Testis (tissue), 3 donors: Measurements from ENCODE around the gene SLC9A6. TPM values are rescaled to one million over a fixed set of nuclear protein-coding genes. Genes with fewer than 3 reads are reported as not detected.
"Not testable (repeated sequence)": the region's sequence is repeated elsewhere in the genome, so short reads cannot be mapped to it uniquely, and the experiment has no call there.

Experiments used
- DNase-seq: peaks from one replicate; pipeline ENCODE4 v3.0.0-alpha.2; 2019
- H3K27ac ChIP-seq, 2 donors: fragments of 200-600 bp; sonication (generic); one replicate each; pipeline ENCODE4 v1.5.1; 2019
- H3K27me3 ChIP-seq: fragments of 200-600 bp; sonication (generic); one replicate; pipeline ENCODE4 v1.5.1; 2019
- H3K36me3 ChIP-seq: fragments of 200-600 bp; sonication (generic); one replicate; pipeline ENCODE4 v1.5.1; 2017; ENCODE audit warnings: low read depth; ENCODE audit errors: missing control alignments
- H3K4me1 ChIP-seq: fragments of 200-600 bp; sonication (generic); one replicate; pipeline ENCODE4 v1.5.1; 2019
- H3K4me3 ChIP-seq, 2 donors: fragments of 200-600 bp; sonication (generic); one replicate each; pipeline ENCODE4 v1.5.1; 2017 to 2019
- H3K9me3 ChIP-seq: fragments of 200-600 bp; sonication (generic); one replicate; pipeline ENCODE4 v1.5.1; 2017
- POLR2A ChIP-seq: fragments of 450-650 bp; IDR thresholded peaks from one replicate; pipeline ENCODE4 v1.6.1; 2017; ENCODE audit warnings: antibody characterized with exemption, mild to moderate bottlenecking, moderate library complexity
- WGBS, 2 donors: methylation state at CpG; one replicate each; pipeline ENCODE4 v1.1.5; 2018; 5-methylcytosine and 5-hydroxymethylcytosine counted together
- intact Hi-C: fragments of 100-400 bp; cut with DNase I; formaldehyde crosslinking; loops from one replicate; pipeline ENCODE4 v1.15.1; 2023; ENCODE audit warnings: low total_unique reads
- polyA plus RNA-seq: library from polyadenylated mRNA; stranded (reverse); fragments of 350-450 nt; fragmentation: Illumina TruSeq; extraction: RNeasy Lipid Tissue Mini Kit (QIAGEN cat#74804); gene quantifications from one replicate; pipeline ENCODE4 v1.2.3, GENCODE V29; 2014; ENCODE audit warnings: low read depth, low replicate concordance; ENCODE audit not compliant: insufficient read depth
- total RNA-seq, 2 donors: library from RNA; depleted of rRNA; stranded (reverse); fragments of >200 nt; gene quantifications; one replicate each; pipeline ENCODE4 v1.2.3, GENCODE V29; 2016
- TF ChIP-seq, protein P1 (sequence below), 3 experiments: fragments of 450-650 bp in 2 of 3; fragments of 200-600 bp in 1 of 3; sonication (generic) in 1 of 3; IDR thresholded peaks; one replicate each; pipeline ENCODE4 v1.5.1; 2016 to 2019; ENCODE audit warnings: antibody characterized with exemption in 3 of 3, mild to moderate bottlenecking in 2 of 3, moderate library complexity in 1 of 3

The SLC9A6 gene
- total and polyA plus RNA-seq, 3 donors from 2014 or later: 13.0 to 19.9 (median 18.3) TPM

GRCh38 chrX:136067097-136067496, 81.9 kb downstream of the SLC9A6 start:
- DNase-seq: no peak
- 73 to 88% methylated on average over 5 of the region's 5 CpGs for WGBS, 2 donors
- Histone ChIP-seq H3K36me3 (no peaks in the 10 kb centered on the region), H3K27ac (no peak overlapping the region), H3K9me3 (no peaks in the 10 kb centered on the region), H3K4me1 (no peaks in the 10 kb centered on the region), H3K27me3 (no peaks in the 10 kb centered on the region), H3K4me3 (no peak overlapping the region)
- intact Hi-C loops: no loop called here
- TF ChIP-seq, protein P1, sequence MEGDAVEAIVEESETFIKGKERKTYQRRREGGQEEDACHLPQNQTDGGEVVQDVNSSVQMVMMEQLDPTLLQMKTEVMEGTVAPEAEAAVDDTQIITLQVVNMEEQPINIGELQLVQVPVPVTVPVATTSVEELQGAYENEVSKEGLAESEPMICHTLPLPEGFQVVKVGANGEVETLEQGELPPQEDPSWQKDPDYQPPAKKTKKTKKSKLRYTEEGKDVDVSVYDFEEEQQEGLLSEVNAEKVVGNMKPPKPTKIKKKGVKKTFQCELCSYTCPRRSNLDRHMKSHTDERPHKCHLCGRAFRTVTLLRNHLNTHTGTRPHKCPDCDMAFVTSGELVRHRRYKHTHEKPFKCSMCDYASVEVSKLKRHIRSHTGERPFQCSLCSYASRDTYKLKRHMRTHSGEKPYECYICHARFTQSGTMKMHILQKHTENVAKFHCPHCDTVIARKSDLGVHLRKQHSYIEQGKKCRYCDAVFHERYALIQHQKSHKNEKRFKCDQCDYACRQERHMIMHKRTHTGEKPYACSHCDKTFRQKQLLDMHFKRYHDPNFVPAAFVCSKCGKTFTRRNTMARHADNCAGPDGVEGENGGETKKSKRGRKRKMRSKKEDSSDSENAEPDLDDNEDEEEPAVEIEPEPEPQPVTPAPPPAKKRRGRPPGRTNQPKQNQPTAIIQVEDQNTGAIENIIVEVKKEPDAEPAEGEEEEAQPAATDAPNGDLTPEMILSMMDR (IDR thresholded peaks at IDR 0.05): no peak
- TF ChIP-seq POLR2A: no peak

DNA sequence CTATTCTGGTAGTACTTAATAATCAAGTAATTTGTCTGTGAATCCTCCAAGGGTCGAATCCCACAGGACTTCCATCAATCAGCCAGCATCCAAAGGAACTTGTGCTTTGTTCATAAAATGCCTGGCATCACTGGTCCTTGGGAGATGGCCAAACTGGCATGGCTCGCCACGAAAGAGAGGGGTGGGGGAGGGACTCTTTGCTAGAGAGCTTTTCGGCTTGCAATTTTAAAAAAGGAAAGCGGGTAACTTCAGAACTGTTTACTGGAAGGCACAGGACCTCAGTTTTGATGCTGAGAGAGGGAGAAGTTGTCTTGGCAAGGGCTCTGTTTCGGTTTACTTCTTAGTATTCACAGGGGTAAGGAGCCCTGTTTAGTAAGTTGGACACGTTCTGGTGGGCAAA, 82.7 kb downstream of the SLC9A6 start:
- 64 to 78% methylated on average over 5 to 7 of the region's 7 CpGs for WGBS, 2 donors
- no peak for TF ChIP-seq POLR2A
- TF ChIP-seq, protein P1 (IDR thresholded peaks at IDR 0.05): no peak
- H3K4me3 ChIP-seq: no peak overlapping the region
- no peaks in the 10 kb centered on the region for H3K9me3 ChIP-seq
- H3K36me3 ChIP-seq: no peaks in the 10 kb centered on the region
- no peaks in the 10 kb centered on the region for H3K27me3 ChIP-seq
- no peak for DNase-seq
- no peaks in the 10 kb centered on the region for H3K4me1 ChIP-seq
- H3K27ac ChIP-seq: no peak overlapping the region
- intact Hi-C loops: no loop called here

DNA sequence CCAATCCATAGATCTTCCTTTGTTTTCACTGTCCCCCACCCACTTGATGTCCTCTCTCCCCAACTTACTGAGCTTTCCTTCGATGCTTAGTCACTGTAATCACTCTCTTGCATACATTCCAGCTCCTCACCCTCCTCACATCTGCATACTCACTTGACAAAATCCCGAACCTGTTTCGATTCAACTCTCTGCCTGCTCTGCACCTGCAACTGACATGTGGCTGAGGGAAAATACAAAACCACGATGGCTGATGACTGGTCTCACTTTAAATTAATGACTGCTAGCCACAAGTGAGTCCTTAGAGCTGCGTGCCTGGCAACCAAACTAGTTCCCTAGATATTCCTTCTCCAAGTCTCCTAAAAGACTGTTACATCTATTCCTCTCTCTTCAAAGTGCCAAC, 91.7 kb downstream of the SLC9A6 start:
- Histone ChIP-seq H3K36me3 (no peaks in the 10 kb centered on the region), H3K4me3 (no peak overlapping the region), H3K27ac (no peak overlapping the region), H3K4me1 (no peaks in the 10 kb centered on the region), H3K9me3 (no peaks in the 10 kb centered on the region), H3K27me3 (no peaks in the 10 kb centered on the region)
- intact Hi-C loops: no loop called here
- no peak for DNase-seq
- WGBS, 2 donors: 71 to 83% methylated on average over 5 of the region's 5 CpGs
- TF ChIP-seq, protein P1 (IDR thresholded peaks at IDR 0.05): no peak
- no peak for TF ChIP-seq POLR2A

DNA sequence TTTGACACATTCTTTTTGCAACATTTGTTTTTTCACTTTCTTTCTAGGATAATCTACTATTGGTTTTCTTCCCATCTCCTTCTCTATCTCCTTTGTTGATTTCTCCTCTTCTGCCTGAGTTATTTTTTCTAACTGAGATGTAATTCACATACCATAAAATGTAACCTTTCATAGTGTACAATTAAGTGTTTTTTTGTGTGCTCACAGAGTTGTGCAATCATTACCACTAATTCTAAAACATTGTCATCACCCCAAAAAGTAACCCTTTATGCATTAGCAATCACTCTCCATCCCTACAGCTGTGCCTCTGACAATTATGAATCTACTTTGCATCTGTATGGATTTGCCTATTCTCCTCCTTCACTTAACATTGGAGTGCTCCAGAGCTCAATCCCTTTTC, 95.5 kb downstream of the SLC9A6 start:
- DNase-seq: no peak
- H3K27ac ChIP-seq: no peak overlapping the region
- H3K9me3 ChIP-seq: no peaks in the 10 kb centered on the region
- H3K27me3 ChIP-seq: no peaks in the 10 kb centered on the region
- intact Hi-C loops: no loop called here
- no peaks in the 10 kb centered on the region for H3K36me3 ChIP-seq
- TF ChIP-seq, protein P1 (IDR thresholded peaks at IDR 0.05): no peak
- no peak for TF ChIP-seq POLR2A
- H3K4me1 ChIP-seq: no peaks in the 10 kb centered on the region
- no peak overlapping the region for H3K4me3 ChIP-seq

DNA sequence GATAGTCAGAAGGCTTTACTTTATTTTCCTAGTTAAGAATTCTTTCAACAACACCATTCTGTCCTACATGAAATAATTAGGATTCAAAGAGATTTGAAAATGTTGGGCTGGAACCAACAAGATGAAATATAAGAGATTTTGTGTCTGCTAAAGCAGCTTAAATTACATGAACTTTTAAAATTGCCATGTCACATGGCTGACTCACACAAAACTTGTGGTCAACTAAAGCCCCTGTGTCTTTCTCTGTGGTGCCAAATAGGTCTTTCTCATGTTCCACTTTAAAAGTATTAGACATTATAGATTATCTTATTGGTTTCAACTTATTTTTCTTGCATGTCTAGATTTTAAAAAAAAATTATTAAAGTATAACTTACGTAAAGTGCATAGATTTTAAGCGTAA, 101.3 kb downstream of the SLC9A6 start:
- DNase-seq: no peak
- H3K36me3 ChIP-seq: no peaks in the 10 kb centered on the region
- H3K27ac ChIP-seq: no peak overlapping the region
- H3K4me3 ChIP-seq: no peak overlapping the region
- 91 to 98% methylated on average over 2 of the region's 2 CpGs for WGBS, 2 donors
- intact Hi-C loops: no loop called here
- no peaks in the 10 kb centered on the region for H3K27me3 ChIP-seq
- TF ChIP-seq, protein P1 (IDR thresholded peaks at IDR 0.05): no peak
- no peak for TF ChIP-seq POLR2A
- H3K9me3 ChIP-seq: no peaks in the 10 kb centered on the region
- no peaks in the 10 kb centered on the region for H3K4me1 ChIP-seq

DNA sequence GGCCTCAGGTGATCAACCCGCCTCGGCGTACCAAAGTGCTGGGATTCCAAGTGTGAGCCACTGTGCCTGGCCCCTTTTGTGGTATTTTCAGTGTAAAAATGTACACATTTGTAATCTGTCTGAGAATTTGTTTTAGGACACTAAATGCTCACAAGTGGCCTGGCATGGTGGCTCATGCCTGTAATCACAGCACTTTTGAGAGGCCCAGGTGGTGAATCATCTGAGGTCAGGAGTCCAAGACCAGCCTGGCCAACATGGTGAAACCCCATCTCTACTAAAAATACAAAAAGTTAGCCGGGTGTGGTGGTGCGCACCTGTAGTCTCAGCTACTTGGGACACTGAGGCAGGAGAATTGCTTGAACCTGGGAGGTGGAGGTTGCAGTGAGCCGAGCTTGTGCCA, 106.7 kb downstream of the SLC9A6 start:
- H3K4me1 ChIP-seq, DNase-seq, H3K4me3 ChIP-seq, H3K9me3 ChIP-seq, H3K27ac ChIP-seq, H3K36me3 ChIP-seq, intact Hi-C loops, H3K27me3 ChIP-seq: not testable (repeated sequence)
- WGBS, 2 donors: 100% methylated on average over 3 to 5 of the region's 6 CpGs
